GM19438 (cell line): Measurements from ENCODE around the gene TCERG1.
"Not testable (repeated sequence)": the region's sequence is repeated elsewhere in the genome, so short reads cannot be mapped to it uniquely, and the experiment has no call there.

ENCODE experiments used
- ATAC-seq: cut with Tn5 transposase; IDR thresholded peaks from one replicate; pipeline ENCODE4 v1.9.1; 2021; ENCODE audit warnings: low read depth; ENCODE audit not compliant: unreplicated experiment

The TCERG1 gene

DNA sequence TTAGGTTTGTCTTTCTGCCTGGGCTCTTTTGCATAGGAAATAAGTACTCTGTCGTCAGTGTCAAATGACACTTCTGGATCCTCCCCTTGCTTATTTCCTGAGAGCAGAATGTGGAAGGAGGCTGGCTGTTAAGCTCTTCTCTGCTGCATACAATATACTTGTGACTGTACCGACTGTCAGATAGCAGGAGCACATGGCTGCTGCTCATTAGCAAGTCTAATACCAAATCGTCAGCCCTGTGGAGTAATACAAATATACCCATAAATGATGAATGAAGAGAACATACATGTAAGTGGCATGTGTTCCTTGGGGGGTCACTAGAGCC is 69.0 kb downstream of the TCERG1 start, which contains the start of gene GPR151:
Gene GPR151 (minus strand): TSS at position 40 of the 325 bp plus-strand sequence. CDS start 77 bp downstream, outside the sequence.
- ATAC-seq = no peak

DNA sequence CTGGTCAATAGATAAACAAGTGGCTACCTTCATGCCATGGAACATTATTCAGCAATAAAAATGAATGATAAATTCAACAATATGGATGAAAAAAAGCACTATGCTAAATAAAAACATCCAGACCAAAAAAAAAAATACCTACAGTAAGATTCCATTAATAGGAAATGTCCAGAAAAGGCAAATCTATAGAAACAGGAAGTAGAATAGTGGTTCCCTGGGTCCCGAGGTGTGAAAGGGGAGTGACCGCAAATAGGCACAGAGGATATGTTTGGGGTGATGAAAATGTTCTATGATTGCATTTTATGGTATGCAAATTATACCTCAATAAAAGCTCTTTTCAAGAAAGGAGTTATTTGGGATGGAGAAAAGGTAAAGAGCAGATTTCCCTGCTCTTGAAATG is 72.4 kb downstream of the TCERG1 start:
- no peak for ATAC-seq

DNA sequence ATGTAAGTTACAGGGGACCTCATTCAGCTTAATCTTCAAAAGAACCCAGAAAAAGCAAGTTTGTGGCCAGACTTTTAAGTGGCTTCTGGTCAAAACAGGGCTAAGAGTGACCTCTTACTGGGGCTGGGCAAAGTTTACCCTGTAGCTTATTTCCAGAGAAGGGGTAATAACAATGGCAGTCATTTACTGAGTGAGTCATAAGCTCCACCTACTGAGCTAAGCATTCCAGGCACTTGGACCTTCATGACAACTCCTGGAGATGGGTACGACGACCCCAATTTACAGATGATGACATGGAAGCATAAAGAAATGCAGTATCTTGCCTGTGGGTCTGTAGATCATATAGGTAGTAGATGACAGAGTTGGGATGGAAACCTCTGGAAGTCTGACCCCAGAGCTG is 73.6 kb downstream of the TCERG1 start:
- ATAC-seq = no peak

DNA sequence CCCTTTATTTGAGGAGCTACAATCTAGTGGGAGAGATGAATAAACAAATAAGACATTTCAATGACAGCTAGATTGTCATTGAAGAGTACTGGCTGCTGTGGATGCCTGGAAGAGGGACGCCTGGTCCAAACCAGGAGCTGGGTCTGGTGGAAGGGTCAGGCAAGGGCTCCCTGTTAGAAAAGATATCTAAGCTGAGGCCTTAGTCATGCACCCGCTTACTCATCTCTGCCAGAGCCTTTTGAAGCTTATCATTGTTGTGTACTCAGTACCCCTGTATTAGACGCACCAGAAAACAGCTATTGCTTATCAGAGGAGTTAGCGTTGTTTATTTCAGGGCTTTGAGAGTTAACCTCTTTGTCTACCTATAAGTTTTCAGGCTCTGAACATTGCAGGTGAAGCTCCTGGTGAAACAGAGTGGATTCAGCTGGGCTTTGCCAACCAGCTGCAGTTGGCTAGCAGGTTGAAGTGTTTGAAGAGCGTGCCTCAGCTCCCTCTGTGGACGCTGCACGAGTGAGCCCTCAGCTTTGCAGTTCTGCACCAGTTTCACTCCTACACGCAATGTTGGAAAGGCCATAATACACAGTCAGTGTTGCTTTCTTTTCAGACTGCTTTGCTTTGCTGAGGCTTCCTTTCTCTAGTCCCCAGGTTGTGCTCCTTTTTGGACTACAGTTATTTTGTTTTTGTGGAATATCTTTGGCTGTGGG is 74.4 kb downstream of the TCERG1 start:
- no peak for ATAC-seq

DNA sequence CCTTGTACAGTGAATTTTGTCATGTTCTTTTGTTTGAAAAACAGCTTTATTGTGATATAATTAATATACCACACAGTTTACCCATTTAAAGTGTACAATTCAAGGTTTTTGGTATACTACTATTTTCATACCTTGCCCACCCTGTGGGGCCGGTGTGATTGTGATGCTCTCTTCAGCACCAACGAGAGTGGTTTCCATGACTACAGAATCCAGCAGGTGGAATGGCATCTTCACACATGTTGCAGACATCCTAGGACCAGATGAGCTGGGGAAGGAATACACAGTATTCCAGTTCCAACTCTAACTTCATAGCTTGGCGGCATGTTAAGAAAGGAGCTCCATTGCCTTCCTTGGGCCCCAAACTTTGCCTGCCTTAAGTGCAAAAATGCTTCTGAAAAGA is 76.6 kb downstream of the TCERG1 start:
- ATAC-seq = no peak

DNA sequence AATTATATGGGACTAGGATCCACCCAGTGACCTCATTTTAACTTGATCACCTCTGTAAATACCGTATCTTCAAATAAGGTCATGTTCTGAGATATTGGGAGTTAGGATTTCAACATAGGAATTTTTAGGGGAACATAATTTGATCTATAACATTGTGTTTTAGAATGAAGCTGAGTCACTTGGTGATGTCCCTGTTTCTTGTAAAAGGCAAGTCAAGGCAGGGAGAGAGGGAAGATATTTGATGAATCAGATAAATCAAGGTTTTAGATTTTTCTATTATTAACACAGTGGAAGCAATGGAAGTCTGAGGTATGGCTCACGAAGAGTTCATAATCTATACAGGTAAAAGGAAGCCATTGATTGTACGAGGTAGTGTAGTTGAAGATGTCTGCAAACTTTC is 80.7 kb downstream of the TCERG1 start:
- ATAC-seq = no peak

DNA sequence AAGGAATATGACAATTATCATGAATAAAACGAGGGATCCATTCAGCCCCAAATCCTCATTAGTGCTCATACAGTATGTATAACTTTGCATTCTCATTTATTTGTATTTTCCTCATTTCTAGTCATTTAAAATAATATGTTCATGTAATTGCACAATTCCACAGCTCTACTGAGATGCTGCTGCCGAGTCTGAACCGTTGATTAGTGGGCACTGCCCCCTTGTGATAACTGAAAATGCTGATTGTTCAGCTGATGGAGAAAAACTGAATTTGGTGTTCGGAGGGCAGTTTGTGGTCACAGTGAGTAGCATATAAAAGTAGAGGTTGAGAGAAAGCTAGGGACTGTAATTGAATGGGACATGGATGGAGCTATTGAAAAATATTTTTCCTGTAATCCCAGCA is 81.1 kb downstream of the TCERG1 start:
- no peak for ATAC-seq

DNA sequence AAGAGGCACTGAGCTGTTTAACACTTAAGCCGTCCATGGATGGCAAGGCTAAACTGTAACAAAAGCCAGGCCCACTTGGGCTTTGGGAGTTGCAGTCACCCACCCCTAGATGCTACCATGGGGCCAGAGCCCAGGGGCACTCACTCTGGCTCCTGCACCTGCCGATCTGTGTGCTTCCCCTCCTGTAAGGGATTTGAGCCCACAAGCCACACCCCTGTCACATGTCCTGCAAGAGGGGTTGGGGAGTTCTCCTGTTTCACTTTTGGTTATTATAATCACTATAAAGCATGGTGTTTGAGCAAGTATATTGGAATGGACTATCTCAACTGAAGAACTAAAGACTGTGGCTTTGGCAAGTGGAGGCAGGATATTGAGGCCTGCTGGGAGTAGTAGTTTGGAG is 82.9 kb downstream of the TCERG1 start:
- peak; percentile 72 for ATAC-seq

DNA sequence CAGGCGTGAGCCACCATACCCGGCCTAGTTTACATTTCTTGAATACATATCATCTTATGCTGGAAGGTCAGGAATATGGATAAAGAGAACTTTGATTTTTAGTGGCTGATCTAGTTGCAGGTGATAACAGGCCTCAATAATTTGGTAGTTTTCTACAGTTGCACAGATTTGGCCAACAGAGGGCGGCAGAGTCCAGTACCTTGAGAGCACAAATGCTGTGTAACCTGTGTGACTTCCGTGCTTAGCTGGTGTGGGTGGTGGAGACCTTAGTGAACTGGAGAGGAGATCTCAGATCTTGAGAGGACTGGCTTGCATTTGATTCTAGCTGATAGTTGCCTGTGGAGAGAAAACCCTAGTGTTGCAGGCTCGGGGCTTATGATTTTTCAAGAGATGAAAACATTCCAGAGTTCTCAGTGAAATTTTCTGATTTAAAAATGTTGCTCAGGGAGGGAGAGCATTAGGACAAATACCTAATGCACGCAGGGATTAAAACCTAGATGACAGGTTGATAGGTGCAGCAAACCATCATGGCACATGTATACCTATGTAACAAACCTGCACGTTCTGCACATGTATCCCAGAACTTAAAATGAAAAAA is 86.2 kb downstream of the TCERG1 start:
- ATAC-seq = peak; percentile 82

DNA sequence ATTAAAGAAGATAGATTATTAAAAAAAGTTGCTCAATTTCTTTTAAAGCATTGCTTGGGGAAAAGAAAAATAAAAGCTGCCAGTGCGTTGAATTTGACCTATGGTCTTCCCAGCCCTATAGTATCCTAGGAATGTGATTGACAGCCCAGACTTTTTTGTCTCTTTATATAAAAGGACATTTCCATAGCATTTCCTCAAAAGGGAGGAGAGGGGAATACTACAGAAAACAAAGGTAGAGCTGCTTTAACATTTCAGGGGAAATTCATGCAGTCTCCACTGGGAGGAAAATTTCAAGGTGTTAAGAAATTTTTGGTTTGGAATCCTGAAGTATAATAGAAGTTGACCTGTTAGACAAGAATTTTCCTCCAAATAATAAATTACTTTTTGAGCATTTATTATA is 86.7 kb downstream of the TCERG1 start:
- no peak for ATAC-seq

DNA sequence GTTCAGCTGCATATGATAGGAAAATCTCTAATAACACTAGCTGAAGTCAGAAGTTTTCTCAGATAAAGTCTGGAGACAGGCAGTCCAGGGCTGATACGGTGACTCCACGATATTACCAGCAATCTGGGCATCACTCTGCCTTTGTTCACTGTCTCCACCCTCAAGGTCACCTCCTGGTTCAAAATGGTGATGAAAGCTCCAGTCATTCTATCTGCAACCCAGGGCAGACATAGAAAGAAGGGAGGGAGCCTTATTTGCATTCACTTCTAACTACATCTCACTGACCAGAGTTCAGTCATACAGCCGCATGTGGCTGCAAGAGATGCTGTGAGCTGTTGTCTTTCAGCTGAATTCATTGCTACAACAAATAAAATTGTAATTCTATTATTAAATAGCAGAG is 91.3 kb downstream of the TCERG1 start:
- ATAC-seq = no peak

DNA sequence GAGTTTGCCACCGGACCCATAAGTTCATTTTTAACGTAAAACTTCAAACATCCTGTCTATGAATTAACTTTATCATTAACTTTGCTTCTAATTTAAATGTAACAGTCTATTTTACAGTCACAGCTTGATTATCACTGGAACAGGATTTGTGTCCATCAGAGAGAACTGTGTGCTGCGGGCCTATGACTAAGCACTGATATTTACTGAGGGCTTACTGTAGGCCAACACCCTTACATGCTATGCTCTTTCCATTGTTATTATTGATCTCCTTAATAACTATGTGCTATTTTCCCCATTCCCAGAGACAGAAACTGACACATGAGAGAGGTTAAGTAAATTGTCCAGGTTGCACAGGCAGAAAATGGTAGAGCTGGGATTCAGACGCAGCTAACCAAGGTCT is 92.8 kb downstream of the TCERG1 start:
- ATAC-seq = no peak

DNA sequence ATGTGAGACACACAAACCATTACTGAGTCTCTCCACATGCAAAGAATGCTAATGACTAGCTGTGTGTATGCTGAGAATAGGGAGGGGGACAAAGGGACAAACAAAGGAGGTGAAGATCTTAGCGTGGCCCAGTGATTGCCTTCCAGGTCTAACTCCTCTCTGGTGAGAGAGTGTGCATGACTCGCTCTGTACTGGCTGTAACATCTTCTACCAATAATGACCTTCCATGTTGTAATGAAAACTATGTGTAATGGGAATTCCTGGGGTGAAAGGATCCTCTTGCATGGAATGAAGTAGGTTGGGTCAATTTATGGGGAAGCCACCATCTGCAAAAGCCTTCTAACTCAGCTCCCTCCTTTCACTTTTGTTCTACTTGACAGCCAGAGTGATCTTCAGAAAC is 93.3 kb downstream of the TCERG1 start:
- ATAC-seq = no peak

DNA sequence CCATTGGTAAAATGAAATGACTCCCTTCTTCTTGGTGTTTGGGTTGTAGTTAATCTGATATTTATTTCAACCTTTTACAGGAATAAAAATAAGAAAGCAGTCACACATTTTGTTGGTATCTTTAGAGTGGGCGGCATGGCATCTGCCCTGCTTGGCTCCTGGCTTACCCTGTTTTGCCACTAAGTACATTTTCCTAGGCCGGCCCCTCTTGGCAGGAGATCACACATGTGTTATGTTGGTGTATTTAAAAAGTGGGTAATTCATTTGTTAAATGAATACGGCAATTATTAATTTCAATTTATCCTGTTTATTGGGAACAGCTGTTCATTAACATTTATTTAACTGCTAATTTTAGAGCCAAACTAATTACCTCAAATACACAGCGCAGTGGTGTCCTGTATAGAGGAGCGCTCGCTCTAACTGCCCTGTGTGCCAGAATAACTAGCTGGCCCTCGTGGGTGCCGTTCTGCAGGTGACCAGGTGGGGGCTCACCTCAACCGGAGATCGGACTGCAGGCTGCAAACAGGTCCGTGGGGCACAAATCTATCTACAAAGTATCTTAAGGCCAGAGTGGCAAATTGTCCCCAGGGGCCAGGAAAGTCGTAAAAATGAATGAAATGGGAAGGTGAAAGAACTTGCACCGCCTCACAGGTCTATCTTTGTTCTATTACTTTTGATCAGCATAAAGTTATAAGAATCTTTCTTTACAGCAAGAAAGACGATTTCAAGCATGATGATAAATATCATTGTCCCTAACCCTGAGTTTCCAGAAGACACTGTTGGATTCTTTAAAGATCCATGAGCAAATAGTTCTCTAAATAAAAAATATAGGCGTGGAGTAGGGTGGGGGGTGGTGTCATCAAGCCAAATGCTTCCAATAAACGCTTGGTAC is 95.1 kb downstream of the TCERG1 start:
- ATAC-seq = peak; percentile 100

DNA sequence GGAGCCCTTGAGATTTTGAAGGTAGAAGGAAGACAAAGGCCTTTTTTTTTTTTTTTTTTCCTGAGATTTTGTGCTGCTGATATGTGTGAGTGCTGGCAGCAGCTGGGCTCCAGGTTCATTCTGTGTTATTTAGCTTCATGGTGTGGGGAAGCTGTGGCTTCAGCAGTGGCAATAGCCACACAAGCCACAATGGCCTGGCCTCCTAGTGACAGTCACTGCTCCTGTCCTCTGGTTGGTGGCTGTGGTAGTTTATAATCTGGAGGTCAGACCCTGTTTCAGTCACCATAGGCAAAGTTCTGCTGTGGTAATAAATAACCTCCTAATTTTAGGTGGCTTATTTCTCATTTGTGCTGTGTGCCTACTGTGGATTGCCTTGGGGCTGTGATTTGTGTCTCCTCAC is 97.1 kb downstream of the TCERG1 start:
- ATAC-seq = no peak

DNA sequence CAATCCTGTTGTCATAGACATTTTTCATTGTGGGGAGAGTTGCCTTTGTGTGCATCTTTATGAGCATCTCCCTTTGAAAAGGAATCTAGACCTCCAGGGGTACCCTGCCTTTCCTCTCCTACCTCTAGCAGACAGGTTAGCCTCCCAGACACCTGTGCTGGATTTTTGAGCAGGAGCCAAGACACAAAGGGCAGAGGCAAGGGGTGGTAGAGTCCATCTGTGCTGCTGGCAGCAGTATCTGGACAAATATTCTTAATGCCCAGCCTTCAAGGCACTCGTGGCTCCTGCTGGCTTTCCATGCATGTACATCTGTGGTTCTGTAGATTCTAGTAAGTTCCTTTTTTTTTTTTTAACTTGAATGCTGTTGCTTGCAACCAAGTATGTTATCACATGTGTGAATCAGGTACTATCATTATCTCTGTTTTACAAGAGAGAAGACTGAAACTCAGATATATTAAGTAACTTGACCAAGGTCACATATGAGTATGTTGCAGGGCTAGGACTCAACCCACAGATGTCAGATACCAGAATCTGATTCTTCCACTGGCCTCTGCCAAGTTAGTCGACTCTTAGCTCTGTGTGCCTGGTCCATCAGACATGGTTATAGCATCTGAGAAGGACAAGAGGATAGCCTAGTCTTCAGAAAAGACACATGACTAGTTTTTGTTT is 101.8 kb downstream of the TCERG1 start:
- no peak for ATAC-seq

DNA sequence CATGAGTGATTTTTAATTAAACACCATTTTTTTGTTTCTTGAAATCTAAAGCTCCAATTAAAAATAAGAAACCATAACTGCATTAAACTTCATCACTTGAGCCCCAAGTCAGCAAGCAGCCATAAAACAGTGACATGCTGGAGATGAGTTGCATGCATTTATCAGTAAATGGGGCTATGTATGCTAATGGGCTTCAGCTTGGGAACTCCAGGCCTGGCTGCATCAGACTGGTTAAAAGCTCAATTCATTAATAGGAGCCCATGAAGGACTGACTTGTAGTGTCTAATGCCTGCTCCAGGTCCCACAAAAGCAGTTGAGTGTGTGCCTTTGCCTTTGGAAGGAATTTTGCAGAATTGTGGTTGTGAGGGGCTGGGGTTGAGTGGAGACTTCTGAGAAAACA is 102.5 kb downstream of the TCERG1 start:
- no peak for ATAC-seq

DNA sequence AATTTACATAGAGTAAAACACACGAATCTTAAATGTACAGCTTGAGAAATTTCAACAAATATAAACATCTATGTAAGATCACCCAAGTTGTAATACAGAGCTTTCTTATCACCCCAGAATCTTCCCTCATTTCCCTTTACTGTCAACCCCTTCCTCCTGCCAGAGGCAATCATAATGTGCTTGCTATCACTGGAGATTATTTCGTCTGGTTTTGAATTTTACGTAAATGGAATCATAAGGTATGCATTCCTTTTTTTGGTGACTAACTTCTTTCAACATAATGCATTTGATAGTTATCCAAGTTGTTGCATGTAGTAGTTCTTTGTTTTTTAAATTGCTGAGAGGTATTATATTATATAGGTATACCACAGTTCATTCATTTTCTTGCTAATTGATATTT is 106.3 kb downstream of the TCERG1 start:
- ATAC-seq = no peak

DNA sequence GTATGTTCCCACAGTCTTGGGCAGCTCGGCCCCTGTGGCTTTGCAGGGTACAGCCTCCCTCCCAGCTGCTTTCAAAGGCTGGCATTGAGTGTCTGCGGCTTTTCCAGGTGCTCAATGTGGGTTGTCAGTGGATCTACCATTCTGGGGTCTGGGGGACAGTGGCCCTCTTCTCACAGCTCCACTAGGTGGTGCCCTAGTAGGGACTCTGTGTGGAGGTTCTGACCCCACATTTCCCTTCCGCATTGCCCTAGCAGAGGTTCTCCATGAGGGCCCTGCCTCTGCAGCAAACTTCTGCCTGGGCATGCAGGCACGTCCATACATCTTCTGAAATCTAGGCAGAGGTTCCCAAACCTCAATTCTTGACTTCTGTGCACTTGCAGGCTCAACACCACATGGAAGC is 109.8 kb downstream of the TCERG1 start:
- not testable (repeated sequence) for ATAC-seq

DNA sequence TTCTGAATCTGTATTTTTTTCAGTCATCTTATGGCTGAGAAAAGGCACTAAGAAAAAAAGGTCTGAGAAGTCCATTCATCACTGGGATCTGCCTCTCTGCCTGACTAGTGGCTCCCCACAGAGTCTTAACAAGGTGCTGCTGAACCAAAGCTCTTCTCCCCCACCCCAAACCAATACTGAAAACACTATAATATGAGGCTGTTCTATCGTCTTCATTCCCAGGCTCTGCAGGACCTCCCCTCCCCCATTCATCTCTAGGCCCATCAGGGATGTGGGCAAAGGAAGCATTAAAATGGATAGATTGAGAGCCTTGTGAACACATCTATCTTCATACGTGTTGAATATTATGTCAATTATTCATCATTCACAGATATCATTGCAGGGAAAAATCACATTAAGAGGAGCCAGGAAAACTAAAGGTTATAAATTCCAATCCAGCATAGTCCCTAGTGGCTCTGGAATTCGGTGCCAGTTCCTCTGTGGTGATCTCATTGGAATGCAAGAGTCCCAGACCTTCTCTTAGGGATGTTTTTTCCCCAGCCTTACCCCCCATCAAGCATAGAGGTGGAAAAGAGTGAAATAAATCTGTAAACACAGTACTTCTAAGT is 113.2 kb downstream of the TCERG1 start:
- ATAC-seq = no peak
